Right ventricle myocardium superior (tissue), 1 donor: ENCODE measurements around the gene GJA1. TPM values are rescaled to one million over a fixed set of nuclear protein-coding genes. Genes with fewer than 3 reads are reported as not detected.
"Not testable (repeated sequence)": the region's sequence is repeated elsewhere in the genome, so short reads cannot be mapped to it uniquely, and the experiment has no call there.

Source experiments
- ATAC-seq: fragments of 200-7000 bp; cut with Tn5 transposase; one replicate; pipeline ENCODE4 v1.9.1; 2020; ENCODE audit warnings: mild to moderate bottlenecking; ENCODE audit not compliant: poor library complexity
- DNase-seq: peaks from one replicate; pipeline ENCODE4 v3.0.0-alpha.2; 2020
- intact Hi-C: fragments of 100-400 bp; cut with DNase I; formaldehyde crosslinking; loops from one replicate; pipeline ENCODE4 v1.11.2; 2022
- total RNA-seq: library from RNA; stranded (reverse); fragmentation: NEBNext Ultra II Directional; extraction: Animal tissue kit (Norgen Biotek cat#: 25700); gene quantifications from one replicate; pipeline ENCODE4 v1.2.1, GENCODE V29; 2021
- donor health status: DM: no; HTN: yes; CAD: no; lungs with severe emphysema.

The GJA1 gene
- total RNA-seq, 1 donor from 2014 or later: 214 TPM

GRCh38 chr6:121434037-121434770 lies 1.2 kb upstream of the GJA1 start:
- ATAC-seq: peak; percentile 6

GRCh38 chr6:121436274-121436857 lies 920 bp downstream of the GJA1 start:
- intact Hi-C loops: no loop called here
- DNase-seq: no peak
- ATAC-seq: peak; percentile 19

More at GRCh38 chr6:121434037-121434770, 1.2 kb upstream of the GJA1 start:
- DNase-seq: no peak
- intact Hi-C loops: loop anchor here (5.0 kb wide), 2 partner anchors 413 to 598 kb away; no protein-coding TSS in a partner anchor

- intact Hi-C loops: no loop called here
- DNase-seq: peak; percentile 64
- peak; percentile 48 for ATAC-seq
These were observed 1.8 kb downstream of the GJA1 start for GRCh38 chr6:121436960-121437850.

- peak; percentile 55 for DNase-seq
- ATAC-seq: peak; percentile 4
- intact Hi-C loops: no loop called here
These were observed 2.6 kb downstream of the GJA1 start for GRCh38 chr6:121437851-121438651.

- DNase-seq (no peak), ATAC-seq (no peak)
- intact Hi-C loops: no loop called here
These were observed 3.4 kb downstream of the GJA1 start for GRCh38 chr6:121438869-121439268.

- DNase-seq (no peak), ATAC-seq (no peak)
- intact Hi-C loops: no loop called here
These were observed 4.0 kb downstream of the GJA1 start for GRCh38 chr6:121439475-121439874.

GRCh38 chr6:121439926-121440325 lies 4.5 kb downstream of the GJA1 start:
- no peak for DNase-seq
- ATAC-seq: no peak
- intact Hi-C loops: no loop called here

- intact Hi-C loops: no loop called here
- ATAC-seq (no peak), DNase-seq (no peak)
These were observed 6.0 kb downstream of the GJA1 start for GRCh38 chr6:121441477-121441876.

GRCh38 chr6:121442576-121442975 lies 7.1 kb downstream of the GJA1 start:
- intact Hi-C loops: no loop called here
- DNase-seq (no peak), ATAC-seq (peak; percentile 28)

- intact Hi-C loops: no loop called here
- ATAC-seq: peak; percentile 78
- DNase-seq: no peak
These were observed 8.6 kb downstream of the GJA1 start for GRCh38 chr6:121443971-121444541.

- intact Hi-C loops, DNase-seq, ATAC-seq: not testable (repeated sequence)
These were observed 11.3 kb downstream of the GJA1 start for GRCh38 chr6:121446705-121447104.

- intact Hi-C loops, ATAC-seq, DNase-seq: not testable (repeated sequence)
These were observed 12.3 kb downstream of the GJA1 start for GRCh38 chr6:121447746-121448145.

- ATAC-seq, DNase-seq, intact Hi-C loops: not testable (repeated sequence)
These were observed 13.1 kb downstream of the GJA1 start for GRCh38 chr6:121448528-121448927.

GRCh38 chr6:121449331-121449730 lies 13.9 kb downstream of the GJA1 start:
- intact Hi-C loops: no loop called here
- no peak for DNase-seq
- ATAC-seq: no peak

- intact Hi-C loops: no loop called here
- DNase-seq: no peak
- ATAC-seq: no peak
These were observed 14.8 kb downstream of the GJA1 start for GRCh38 chr6:121450242-121450641.

GRCh38 chr6:121451250-121451649 lies 15.8 kb downstream of the GJA1 start:
- peak; percentile 36 for ATAC-seq
- no peak for DNase-seq
- intact Hi-C loops: no loop called here

GRCh38 chr6:121453191-121453590 lies 17.7 kb downstream of the GJA1 start:
- DNase-seq (no peak), ATAC-seq (no peak)
- intact Hi-C loops: no loop called here

GRCh38 chr6:121460170-121460569 lies 24.7 kb downstream of the GJA1 start:
- intact Hi-C loops: no loop called here
- no peak for ATAC-seq

More at GRCh38 chr6:121460170-121460569, 24.7 kb downstream of the GJA1 start:
- no peak for DNase-seq
